Activated T-helper 1 cell treated with anti-CD3 and anti-CD28 coated beads, Interleukin-2, amount 50 U/mL, for 16 hours (primary cell): ENCODE measurements around the gene IL12RB2.
A peak's percentile ranks its signal among the peaks of the same experiment; 100 is the strongest.
"Not testable (repeated sequence)": the region's sequence is repeated elsewhere in the genome, so short reads cannot be mapped to it uniquely, and the experiment has no call there.

Source experiments
- DNase-seq, 2 donors: peaks; one replicate each; pipeline ENCODE4 v3.0.0-alpha.2; 2020; ENCODE audit warnings: low read depth in 1 of 2, low spot score in 1 of 2

IL12RB2 gene

GRCh38 chr1:67430358-67431155 is 122.9 kb downstream of the IL12RB2 start, which contains the start of gene SERBP1:
TSS of gene SERBP1 (minus strand) at chr1:67430402. CDS start at chr1:67430300, 102 bp downstream.
- DNase-seq, result peak; percentile 85 to 91

- DNase-seq, result no peak
These were observed 123.6 kb downstream of the IL12RB2 start for GRCh38 chr1:67431156-67431765.

- no peak for DNase-seq
These were observed 124.4 kb downstream of the IL12RB2 start for GRCh38 chr1:67431869-67432578.

- no peak for DNase-seq
These were observed 125.1 kb downstream of the IL12RB2 start for GRCh38 chr1:67432745-67433144.

- no peak for DNase-seq
These were observed 126.2 kb downstream of the IL12RB2 start for GRCh38 chr1:67433837-67434236.

GRCh38 chr1:67434491-67434890 is 126.8 kb downstream of the IL12RB2 start:
- DNase-seq, result no peak

GRCh38 chr1:67436511-67437055 is 128.9 kb downstream of the IL12RB2 start:
- DNase-seq, result no peak

GRCh38 chr1:67437961-67438360 is 130.3 kb downstream of the IL12RB2 start:
- DNase-seq, result no peak

- DNase-seq, result no peak
These were observed 131.8 kb downstream of the IL12RB2 start for GRCh38 chr1:67439277-67440029.

- no peak for DNase-seq
These were observed 132.7 kb downstream of the IL12RB2 start for GRCh38 chr1:67440339-67440738.

- no peak for DNase-seq
These were observed 133.5 kb downstream of the IL12RB2 start for GRCh38 chr1:67441183-67441582.

- no peak for DNase-seq
These were observed 134.1 kb downstream of the IL12RB2 start for GRCh38 chr1:67441739-67442281.

GRCh38 chr1:67446014-67446413 is 138.3 kb downstream of the IL12RB2 start:
- DNase-seq, result not testable (repeated sequence)
